HCT116 (cell line): Measurements from ENCODE around the gene ADCK1. TPM values are rescaled to one million over a fixed set of nuclear protein-coding genes. Genes with fewer than 3 reads are reported as not detected.
"Not testable (repeated sequence)": the region's sequence is repeated elsewhere in the genome, so short reads cannot be mapped to it uniquely, and the experiment has no call there.

ENCODE experiments used
- ATAC-seq: fragments of 200-7000 bp; cut with Tn5 transposase; 2 replicates; pipeline ENCODE4 v1.9.1; 2020; ENCODE audit warnings: mild to moderate bottlenecking, moderate library complexity
- BruUV-seq: library from RNA; stranded (reverse); fragments of 400-500 nt; replicated peaks from 2 replicates; lab custom pipeline; 2021; lab: Mats Ljungman, UMichigan
- CTCF ChIA-PET: fragments of 300-600 bp; sonication (Branson Sonifier 250); formaldehyde crosslinking; loops from one replicate; lab custom pipeline; 2021; ENCODE audit warnings: antibody characterized with exemption; lab: Charles Lee
- POLR2A ChIA-PET: fragments of 300-600, 350-600 bp; sonication (Branson Sonifier 250); formaldehyde crosslinking; loops from one replicate; lab custom pipeline; 2021; ENCODE audit warnings: antibody characterized with exemption; lab: Charles Lee
- RAD21 ChIA-PET, 2 experiments: fragments of 300-600 bp; sonication (Branson Sonifier 250); formaldehyde crosslinking; loops; one replicate each; lab custom pipeline; 2023; ENCODE audit warnings: low total read pairs in 2 of 2; ENCODE audit not compliant: uncharacterized antibody in 2 of 2, unreplicated experiment in 2 of 2, low non-redundant PET in 1 of 2; lab: Charles Lee
- DNase-seq: peaks from one replicate; pipeline ENCODE4 v3.0.0-alpha.2; 2010; ENCODE audit warnings: low read depth, low spot score
- H2AFZ ChIP-seq: fragments of 200-600 bp; shearing (Covaris generic), sonication (generic); 2 replicates; pipeline ENCODE4 v1.6.1; 2017; ENCODE audit warnings: low read depth, mixed run types, mixed read lengths, antibody characterized with exemption, low read length; ENCODE audit not compliant: poor library complexity, severe bottlenecking
- H3K27ac ChIP-seq: 2 replicates; pipeline ENCODE4 v1.5.1; 2012; ENCODE audit warnings: low read depth, low read length
- H3K27me3 ChIP-seq: fragments of 200-600 bp; sonication (generic); 2 replicates; pipeline ENCODE4 v1.6.1; 2016; ENCODE audit warnings: mixed run types, low read length, mixed read lengths; ENCODE audit not compliant: insufficient read depth
- H3K36me3 ChIP-seq, 2 experiments: fragments of 200-500 bp in 1 of 2; fragments of 200-600 bp in 1 of 2; sonication (Bioruptor generic) in 1 of 2; sonication (generic) in 1 of 2; 2 replicates each; pipeline versions ENCODE4 v1.5.1 to v1.6.1; 2014 to 2016; ENCODE audit warnings: low read length in 2 of 2, inconsistent platforms in 1 of 2, mixed read lengths in 1 of 2, mixed run types in 1 of 2; ENCODE audit not compliant: insufficient read depth in 2 of 2, control insufficient read depth in 1 of 2
- H3K4me1 ChIP-seq, 2 experiments: fragments of 200-600 bp in 1 of 2; sonication (generic) in 1 of 2; 2 replicates each; pipeline versions ENCODE4 v1.5.1 to v1.6.1; 2012 to 2017; ENCODE audit warnings: low read length in 2 of 2, inconsistent platforms in 1 of 2, mild to moderate bottlenecking in 1 of 2, mixed read lengths in 1 of 2, mixed run types in 1 of 2, moderate library complexity in 1 of 2; ENCODE audit not compliant: insufficient read depth in 2 of 2, control insufficient read depth in 1 of 2
- H3K4me2 ChIP-seq: fragments of 200-600 bp; sonication (generic); 2 replicates; pipeline ENCODE4 v1.6.1; 2017; ENCODE audit warnings: mixed run types, low read length, mixed read lengths
- H3K4me3 ChIP-seq, 2 experiments: fragments of 200-600 bp in 1 of 2; sonication (generic) in 1 of 2; replicated peaks in 1 of 2; 2 replicates each; pipeline ENCODE4 v1.5.1; 2011 to 2016; ENCODE audit warnings: low read length in 2 of 2, control low read depth in 1 of 2, low read depth in 1 of 2, mild to moderate bottlenecking in 1 of 2, mixed read lengths in 1 of 2, mixed run types in 1 of 2
- H3K79me2 ChIP-seq: fragments of 200-600 bp; sonication (generic); 2 replicates; pipeline ENCODE4 v1.6.1; 2017; ENCODE audit warnings: mild to moderate bottlenecking, mixed run types, low read length, moderate library complexity, mixed read lengths; ENCODE audit not compliant: insufficient read depth
- H3K9ac ChIP-seq: fragments of 200-600 bp; sonication (generic); 2 replicates; pipeline ENCODE4 v1.6.1; 2016; ENCODE audit warnings: low read length, mixed read lengths
- H3K9me2 ChIP-seq: fragments of 200-600 bp; sonication (generic), shearing (Covaris generic); 2 replicates; pipeline ENCODE4 v1.6.1; 2017; ENCODE audit warnings: mixed run types, mild to moderate bottlenecking, moderate library complexity; ENCODE audit not compliant: insufficient read depth
- H3K9me3 ChIP-seq, 2 experiments: fragments of 200-500 bp in 1 of 2; fragments of 200-600 bp in 1 of 2; sonication (Bioruptor generic) in 1 of 2; sonication (generic) in 1 of 2; 2 replicates each; pipeline ENCODE4 v1.6.1; 2014 to 2017; ENCODE audit warnings: low read length in 2 of 2, mixed read lengths in 2 of 2, inconsistent platforms in 1 of 2, low read depth in 1 of 2, mild to moderate bottlenecking in 1 of 2, mixed run types in 1 of 2, moderate library complexity in 1 of 2; ENCODE audit not compliant: control insufficient read depth in 1 of 2, insufficient read depth in 1 of 2
- H4K20me1 ChIP-seq: fragments of 200-600 bp; sonication (generic), shearing (Covaris generic); 2 replicates; pipeline ENCODE4 v1.6.1; 2017; ENCODE audit warnings: mixed run types, mild to moderate bottlenecking, moderate library complexity; ENCODE audit not compliant: insufficient read depth
- CBX3 ChIP-seq: IDR thresholded peaks from 2 replicates; pipeline ENCODE4 v1.6.1; 2012; ENCODE audit warnings: low read depth
- CEBPB ChIP-seq: IDR thresholded peaks from 2 replicates; pipeline ENCODE4 v1.6.1; 2012; ENCODE audit warnings: low read depth
- FOSL1 ChIP-seq: IDR thresholded peaks from 2 replicates; pipeline ENCODE4 v1.6.1; 2012; ENCODE audit warnings: low read depth
- TCF7L2 ChIP-seq: IDR thresholded peaks from 2 replicates; pipeline ENCODE4 v1.7.0; 2011; ENCODE audit warnings: borderline replicate concordance, inconsistent platforms; ENCODE audit not compliant: insufficient read depth, insufficient read length; ENCODE audit errors: extremely low read depth
- ZNF274 ChIP-seq: fragments of 200-500 bp; sonication (Bioruptor generic); IDR thresholded peaks from 2 replicates; pipeline ENCODE4 v1.6.1; 2014; ENCODE audit warnings: mild to moderate bottlenecking, low read depth, low read length, inconsistent platforms
- intact Hi-C: fragments of 100-400 bp; cut with micrococcal nuclease; formaldehyde crosslinking; loops from 2 replicates; pipeline ENCODE4 v1.10.0; 2022
- total RNA-seq: library from RNA; stranded (reverse); gene quantifications from one replicate; pipeline ENCODE4 v1.2.1, GENCODE V29; 2021; ENCODE audit not compliant: unreplicated experiment

Gene ADCK1
- total RNA-seq, 1 experiment from 2014 or later = 6.0 TPM

DNA sequence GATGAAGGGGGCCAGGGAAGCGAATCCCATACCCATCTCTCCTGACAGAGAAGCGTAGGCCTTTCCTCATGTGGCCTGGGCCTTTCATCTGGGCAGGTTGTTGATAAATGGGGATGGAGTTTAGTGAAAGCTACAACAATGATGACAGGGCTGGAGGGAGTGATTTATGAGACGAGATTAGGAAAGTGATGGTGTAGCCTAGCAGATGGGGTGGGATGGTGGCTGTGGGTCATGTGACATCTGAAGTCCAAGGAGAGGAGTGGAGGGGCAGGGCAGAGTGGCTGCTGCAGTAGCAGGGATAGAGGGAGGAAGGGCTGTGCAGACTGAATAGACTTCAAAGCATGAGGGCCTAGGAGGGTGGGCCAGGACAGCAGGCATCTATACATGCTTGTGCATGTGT, 85.5 kb downstream of the ADCK1 start:
- ATAC-seq (no peak), DNase-seq (no peak)
- no peak overlapping the region for H3K4me3 ChIP-seq
- no peak overlapping the region for H2AFZ ChIP-seq
- H3K27me3 ChIP-seq = no peaks in the 10 kb centered on the region
- RAD21 ChIA-PET = no interaction called here
- intact Hi-C loops = no loop called here
- TF ChIP-seq ZNF274 (no peak), CEBPB (no peak)
- no peak overlapping the region for H3K4me2 ChIP-seq
- H3K9ac ChIP-seq = no peak overlapping the region
- POLR2A ChIA-PET = no interaction called here
- CTCF ChIA-PET = no interaction called here
- no peaks in the 10 kb centered on the region for H4K20me1 ChIP-seq
- H3K79me2 ChIP-seq = no peaks in the 10 kb centered on the region
- BruUV-seq = no TSS peak
- H3K36me3 ChIP-seq = no peaks in the 10 kb centered on the region
- no peaks in the 10 kb centered on the region for H3K9me2 ChIP-seq
- no peaks in the 10 kb centered on the region for H3K4me1 ChIP-seq
- H3K9me3 ChIP-seq = no peaks in the 10 kb centered on the region; a peak in 1 of 4 replicates
- no peak overlapping the region for H3K27ac ChIP-seq

DNA sequence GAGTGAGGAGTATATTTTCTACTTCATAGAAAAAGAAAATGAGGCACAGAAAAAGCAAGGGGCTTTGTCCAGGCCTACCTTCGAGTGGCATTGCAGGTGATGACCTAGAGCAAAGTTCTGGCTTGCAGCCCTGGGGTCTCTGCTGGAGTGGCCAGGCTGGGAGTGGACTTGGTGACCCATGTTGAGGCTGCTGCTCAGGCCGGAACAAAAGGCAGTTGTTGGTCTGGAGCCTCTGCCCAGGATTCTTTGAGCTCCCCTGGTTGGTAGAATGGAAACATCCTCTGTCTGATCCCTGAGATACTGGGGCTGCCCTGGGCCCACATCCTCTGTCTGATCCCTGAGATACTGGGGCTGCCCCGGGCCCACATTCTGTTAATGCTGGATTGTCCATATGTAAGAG, 86.1 kb downstream of the ADCK1 start:
- Histone ChIP-seq H3K4me1 (no peaks in the 10 kb centered on the region), H3K27ac (no peak overlapping the region), H4K20me1 (no peaks in the 10 kb centered on the region), H3K79me2 (no peaks in the 10 kb centered on the region), H3K4me3 (no peak overlapping the region), H3K9me3 (no peaks in the 10 kb centered on the region; a peak in 1 of 4 replicates), H3K4me2 (no peak overlapping the region), H2AFZ (no peak overlapping the region), H3K36me3 (no peaks in the 10 kb centered on the region), H3K9ac (no peak overlapping the region)
- intact Hi-C loops = no loop called here
- ChIA-PET RAD21 (no interaction called here), POLR2A (no interaction called here)
- ATAC-seq (no peak), DNase-seq (no peak)
- TF ChIP-seq FOSL1 (no peak), CBX3 (no peak), TCF7L2 (no peak)
- TF ChIP-seq, all 23 proteins: peak for 0
- H3K9me2 ChIP-seq = no peaks in the 10 kb centered on the region
- no TSS peak for BruUV-seq
- CTCF ChIA-PET = no interaction called here
- H3K27me3 ChIP-seq = no peaks in the 10 kb centered on the region

DNA sequence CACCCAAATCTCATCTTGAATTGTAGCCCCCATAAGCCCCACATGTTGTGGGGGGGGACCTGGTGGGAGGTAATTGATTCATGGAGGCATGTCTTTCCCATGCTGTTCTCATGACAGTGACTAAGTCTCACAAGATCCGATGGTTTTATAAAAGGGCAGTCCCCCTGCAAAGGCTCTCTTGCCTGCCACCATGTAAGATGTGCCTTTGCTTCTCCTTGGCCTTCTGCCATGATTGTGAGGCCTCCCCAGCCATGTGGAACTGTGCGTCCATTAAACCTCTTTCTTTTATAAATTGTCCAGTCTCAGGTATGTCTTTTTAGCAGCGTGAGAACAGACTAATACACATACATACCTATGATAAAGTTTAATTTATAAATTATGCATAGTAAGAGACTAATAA, 89.0 kb downstream of the ADCK1 start:
- H3K4me1 ChIP-seq, POLR2A ChIA-PET, H3K27ac ChIP-seq, H3K4me3 ChIP-seq, H4K20me1 ChIP-seq, ATAC-seq, H3K9me2 ChIP-seq, CTCF ChIA-PET, RAD21 ChIA-PET, H3K36me3 ChIP-seq, DNase-seq, H3K27me3 ChIP-seq, H3K79me2 ChIP-seq, intact Hi-C loops, H3K9ac ChIP-seq, H3K9me3 ChIP-seq, H2AFZ ChIP-seq, H3K4me2 ChIP-seq, BruUV-seq: not testable (repeated sequence)
